ENCODE data around the gene PPME1. TPM values are rescaled to one million over a fixed set of nuclear protein-coding genes. Genes with fewer than 3 reads are reported as not detected.
A peak's percentile ranks its signal among the peaks of the same experiment; 100 is the strongest.

PPME1 gene
- total and polyA plus RNA-seq, 9 donors: 27.1 to 48.1 (median 43.8) TPM

GRCh38 chr11:74154620-74155281 lies 16.3 kb upstream of the PPME1 start:
- Histone ChIP-seq H3K27me3 (ENCODE audit: control insufficient read depth, insufficient read depth, low read length) (no peaks in the 10 kb centered on the region), H3K4me1 (ENCODE audit: control insufficient read depth, insufficient read depth, low read length) (no peaks in the 10 kb centered on the region), H3K4me3 (ENCODE audit: low read length) (no peak overlapping the region), H3K9me3 (replicated peaks; ENCODE audit: control insufficient read depth, low read depth, low read length) (peaks cover 3% of the 10 kb centered on the region), H3K27ac (ENCODE audit: low read length) (peak overlapping the region; percentile 18), H3K36me3 (ENCODE audit: control insufficient read depth, insufficient read depth, low read length) (peaks cover 4% of the 10 kb centered on the region)
- DNase-seq: peak; percentile 44
- no CpG with 5 or more reads among the region's 1 CpG for WGBS (ENCODE audit: insufficient coverage)

- Histone ChIP-seq H3K27ac (ENCODE audit: low read length) (no peak overlapping the region), H3K4me1 (ENCODE audit: control insufficient read depth, insufficient read depth, low read length) (no peaks in the 10 kb centered on the region), H3K9me3 (replicated peaks; ENCODE audit: control insufficient read depth, low read depth, low read length) (peaks cover 3% of the 10 kb centered on the region), H3K4me3 (ENCODE audit: low read length) (no peak overlapping the region), H3K27me3 (ENCODE audit: control insufficient read depth, insufficient read depth, low read length) (no peaks in the 10 kb centered on the region), H3K36me3 (ENCODE audit: control insufficient read depth, insufficient read depth, low read length) (peaks cover 4% of the 10 kb centered on the region)
- WGBS (ENCODE audit: insufficient coverage): no CpG with 5 or more reads among the region's 1 CpG
- DNase-seq: no peak
Observed at GRCh38 chr11:74157169-74157568, 13.9 kb upstream of the PPME1 start.

- H3K27ac ChIP-seq (ENCODE audit: low read length): no peak overlapping the region
- no peak overlapping the region for H3K4me3 ChIP-seq (ENCODE audit: low read length)
- H3K9me3 ChIP-seq (replicated peaks; ENCODE audit: control insufficient read depth, low read depth, low read length): no peaks in the 10 kb centered on the region
- DNase-seq: no peak
- no peaks in the 10 kb centered on the region for H3K4me1 ChIP-seq (ENCODE audit: control insufficient read depth, insufficient read depth, low read length)
- H3K36me3 ChIP-seq (ENCODE audit: control insufficient read depth, insufficient read depth, low read length): peaks cover 9% of the 10 kb centered on the region
- H3K27me3 ChIP-seq (ENCODE audit: control insufficient read depth, insufficient read depth, low read length): no peaks in the 10 kb centered on the region
Observed at GRCh38 chr11:74159642-74160041, 11.4 kb upstream of the PPME1 start.

- Histone ChIP-seq H3K4me1 (ENCODE audit: control insufficient read depth, insufficient read depth, low read length) (no peaks in the 10 kb centered on the region), H3K36me3 (ENCODE audit: control insufficient read depth, insufficient read depth, low read length) (peaks cover 14% of the 10 kb centered on the region), H3K27me3 (ENCODE audit: control insufficient read depth, insufficient read depth, low read length) (no peaks in the 10 kb centered on the region), H3K4me3 (ENCODE audit: low read length) (no peak overlapping the region), H3K9me3 (replicated peaks; ENCODE audit: control insufficient read depth, low read depth, low read length) (no peaks in the 10 kb centered on the region), H3K27ac (ENCODE audit: low read length) (peak overlapping the region; percentile 64)
- DNase-seq: peak; percentile 61
- 80% methylated on average over 1 of the region's 2 CpGs for WGBS (ENCODE audit: insufficient coverage)
Observed at GRCh38 chr11:74162681-74163467, 8.2 kb upstream of the PPME1 start.

GRCh38 chr11:74168838-74169237 lies 2.3 kb upstream of the PPME1 start:
- Histone ChIP-seq H3K36me3 (ENCODE audit: control insufficient read depth, insufficient read depth, low read length) (peaks cover 17% of the 10 kb centered on the region), H3K27ac (ENCODE audit: low read length) (no peak overlapping the region)

GRCh38 chr11:74169738-74170458 lies 1.2 kb upstream of the PPME1 start:
- WGBS (ENCODE audit: insufficient coverage): 12% methylated on average over 9 of the region's 9 CpGs
- DNase-seq: no peak
- Histone ChIP-seq H3K27ac (ENCODE audit: low read length) (peak overlapping the region; percentile 92), H3K36me3 (ENCODE audit: control insufficient read depth, insufficient read depth, low read length) (peaks cover 9% of the 10 kb centered on the region), H3K9me3 (replicated peaks; ENCODE audit: control insufficient read depth, low read depth, low read length) (no peaks in the 10 kb centered on the region), H3K4me3 (ENCODE audit: low read length) (peak overlapping the region; percentile 93), H3K27me3 (ENCODE audit: control insufficient read depth, insufficient read depth, low read length) (no peaks in the 10 kb centered on the region), H3K4me1 (ENCODE audit: control insufficient read depth, insufficient read depth, low read length) (peaks cover 9% of the 10 kb centered on the region)

More at GRCh38 chr11:74168838-74169237, 2.3 kb upstream of the PPME1 start:
- Histone ChIP-seq H3K9me3 (replicated peaks; ENCODE audit: control insufficient read depth, low read depth, low read length) (no peaks in the 10 kb centered on the region), H3K27me3 (ENCODE audit: control insufficient read depth, insufficient read depth, low read length) (no peaks in the 10 kb centered on the region), H3K4me1 (ENCODE audit: control insufficient read depth, insufficient read depth, low read length) (peaks cover 9% of the 10 kb centered on the region), H3K4me3 (ENCODE audit: low read length) (no peak overlapping the region)
- no CpG with 5 or more reads among the region's 3 CpGs for WGBS (ENCODE audit: insufficient coverage)
- no peak for DNase-seq

- Histone ChIP-seq H3K27me3 (ENCODE audit: control insufficient read depth, insufficient read depth, low read length) (no peaks in the 10 kb centered on the region), H3K36me3 (ENCODE audit: control insufficient read depth, insufficient read depth, low read length) (peaks cover 3% of the 10 kb centered on the region), H3K9me3 (replicated peaks; ENCODE audit: control insufficient read depth, low read depth, low read length) (no peaks in the 10 kb centered on the region), H3K4me3 (ENCODE audit: low read length) (peak overlapping the region; percentile 93), H3K27ac (ENCODE audit: low read length) (peak overlapping the region; percentile 94), H3K4me1 (ENCODE audit: control insufficient read depth, insufficient read depth, low read length) (peaks cover 9% of the 10 kb centered on the region)
- no peak for DNase-seq
- 3% methylated on average over 5 of the region's 5 CpGs for WGBS (ENCODE audit: insufficient coverage)
Observed at GRCh38 chr11:74171630-74171968, 510 bp downstream of the PPME1 start.

GRCh38 chr11:74171997-74172396 lies 908 bp downstream of the PPME1 start:
- 28% methylated on average over 5 of the region's 5 CpGs for WGBS (ENCODE audit: insufficient coverage)
- Histone ChIP-seq H3K9me3 (replicated peaks; ENCODE audit: control insufficient read depth, low read depth, low read length) (no peaks in the 10 kb centered on the region), H3K4me1 (ENCODE audit: control insufficient read depth, insufficient read depth, low read length) (peaks cover 9% of the 10 kb centered on the region), H3K27me3 (ENCODE audit: control insufficient read depth, insufficient read depth, low read length) (no peaks in the 10 kb centered on the region), H3K27ac (ENCODE audit: low read length) (peak overlapping the region; percentile 94), H3K36me3 (ENCODE audit: control insufficient read depth, insufficient read depth, low read length) (peaks cover 3% of the 10 kb centered on the region), H3K4me3 (ENCODE audit: low read length) (peak overlapping the region; percentile 93)
- peak; percentile 25 for DNase-seq

- Histone ChIP-seq H3K4me1 (ENCODE audit: control insufficient read depth, insufficient read depth, low read length) (peaks cover 4% of the 10 kb centered on the region), H3K4me3 (ENCODE audit: low read length) (no peak overlapping the region), H3K27me3 (ENCODE audit: control insufficient read depth, insufficient read depth, low read length) (no peaks in the 10 kb centered on the region), H3K36me3 (ENCODE audit: control insufficient read depth, insufficient read depth, low read length) (no peaks in the 10 kb centered on the region), H3K27ac (ENCODE audit: low read length) (no peak overlapping the region), H3K9me3 (replicated peaks; ENCODE audit: control insufficient read depth, low read depth, low read length) (no peaks in the 10 kb centered on the region)
- no peak for DNase-seq
- no CpG with 5 or more reads among the region's 1 CpG for WGBS (ENCODE audit: insufficient coverage)
Observed at GRCh38 chr11:74175920-74176319, 4.8 kb downstream of the PPME1 start.

Data from muscle of leg (tissue), 11 donors.